ENCODE results near the gene ARL15.

The ARL15 gene

GRCh38 chr5:53878015-53878414, 432.4 kb downstream of the ARL15 start:
- in situ Hi-C loops (cut with MboI; ENCODE audit: low sequenced_read_pairs, unreplicated experiment) = no loop called here
- no peak for DNase-seq (ENCODE audit: low spot score)
- TF ChIP-seq, protein P1, sequence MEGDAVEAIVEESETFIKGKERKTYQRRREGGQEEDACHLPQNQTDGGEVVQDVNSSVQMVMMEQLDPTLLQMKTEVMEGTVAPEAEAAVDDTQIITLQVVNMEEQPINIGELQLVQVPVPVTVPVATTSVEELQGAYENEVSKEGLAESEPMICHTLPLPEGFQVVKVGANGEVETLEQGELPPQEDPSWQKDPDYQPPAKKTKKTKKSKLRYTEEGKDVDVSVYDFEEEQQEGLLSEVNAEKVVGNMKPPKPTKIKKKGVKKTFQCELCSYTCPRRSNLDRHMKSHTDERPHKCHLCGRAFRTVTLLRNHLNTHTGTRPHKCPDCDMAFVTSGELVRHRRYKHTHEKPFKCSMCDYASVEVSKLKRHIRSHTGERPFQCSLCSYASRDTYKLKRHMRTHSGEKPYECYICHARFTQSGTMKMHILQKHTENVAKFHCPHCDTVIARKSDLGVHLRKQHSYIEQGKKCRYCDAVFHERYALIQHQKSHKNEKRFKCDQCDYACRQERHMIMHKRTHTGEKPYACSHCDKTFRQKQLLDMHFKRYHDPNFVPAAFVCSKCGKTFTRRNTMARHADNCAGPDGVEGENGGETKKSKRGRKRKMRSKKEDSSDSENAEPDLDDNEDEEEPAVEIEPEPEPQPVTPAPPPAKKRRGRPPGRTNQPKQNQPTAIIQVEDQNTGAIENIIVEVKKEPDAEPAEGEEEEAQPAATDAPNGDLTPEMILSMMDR (IDR thresholded peaks at IDR 0.05; ENCODE audit: borderline replicate concordance, control extremely low read depth, extremely low read depth, insufficient read depth, missing control alignments) = no peak

DNA sequence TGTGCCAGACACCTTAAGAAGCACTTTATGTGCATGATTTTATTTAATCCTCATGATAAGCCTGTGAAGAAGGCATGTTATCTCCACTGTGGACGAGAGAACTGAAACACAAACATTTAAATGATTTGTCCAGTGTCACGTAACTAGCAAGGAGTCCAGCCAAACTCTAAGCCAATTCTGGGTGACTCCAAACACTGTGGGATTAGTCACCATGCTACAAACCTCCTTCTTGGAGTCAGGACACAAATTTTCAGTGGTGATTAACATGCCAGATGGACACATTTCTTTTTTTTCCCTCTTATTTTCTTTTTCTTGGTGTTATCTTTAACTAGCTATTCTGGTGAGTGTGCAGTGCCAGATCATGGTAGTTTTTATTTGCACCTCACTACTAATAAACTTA, 433.1 kb downstream of the ARL15 start:
- no peak for DNase-seq (ENCODE audit: low spot score)
- TF ChIP-seq, protein P1 (IDR thresholded peaks at IDR 0.05; ENCODE audit: borderline replicate concordance, control extremely low read depth, extremely low read depth, insufficient read depth, missing control alignments) = no peak
- in situ Hi-C loops (cut with MboI; ENCODE audit: low sequenced_read_pairs, unreplicated experiment) = no loop called here

- TF ChIP-seq, protein P1 (IDR thresholded peaks at IDR 0.05; ENCODE audit: borderline replicate concordance, control extremely low read depth, extremely low read depth, insufficient read depth, missing control alignments) = no peak
- in situ Hi-C loops (cut with MboI; ENCODE audit: low sequenced_read_pairs, unreplicated experiment) = no loop called here
- no peak for DNase-seq (ENCODE audit: low spot score)
Observed at GRCh38 chr5:53874409-53874808, 436.0 kb downstream of the ARL15 start.

DNA sequence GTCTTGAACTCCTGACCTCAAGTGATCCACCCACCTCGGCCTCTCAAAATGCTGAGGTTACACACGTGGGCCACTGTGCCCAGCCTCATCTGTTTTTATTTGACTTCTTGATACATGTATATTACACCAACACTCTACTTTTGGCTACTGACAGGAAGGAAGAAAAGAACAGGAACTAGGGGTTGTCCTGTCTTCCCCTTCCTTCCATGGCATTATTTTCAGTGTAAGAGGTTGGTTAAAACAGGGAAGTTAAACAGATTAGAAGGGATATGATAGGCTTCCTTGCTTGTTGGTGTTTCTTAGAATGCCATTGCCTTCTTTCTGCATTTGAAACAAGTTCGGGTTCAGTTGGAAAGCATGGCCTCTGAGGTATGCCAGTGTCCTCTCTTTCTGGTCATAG, 437.1 kb downstream of the ARL15 start:
- in situ Hi-C loops (cut with MboI; ENCODE audit: low sequenced_read_pairs, unreplicated experiment) = no loop called here
- DNase-seq (ENCODE audit: low spot score) = no peak
- TF ChIP-seq, protein P1 (IDR thresholded peaks at IDR 0.05; ENCODE audit: borderline replicate concordance, control extremely low read depth, extremely low read depth, insufficient read depth, missing control alignments) = no peak

DNA sequence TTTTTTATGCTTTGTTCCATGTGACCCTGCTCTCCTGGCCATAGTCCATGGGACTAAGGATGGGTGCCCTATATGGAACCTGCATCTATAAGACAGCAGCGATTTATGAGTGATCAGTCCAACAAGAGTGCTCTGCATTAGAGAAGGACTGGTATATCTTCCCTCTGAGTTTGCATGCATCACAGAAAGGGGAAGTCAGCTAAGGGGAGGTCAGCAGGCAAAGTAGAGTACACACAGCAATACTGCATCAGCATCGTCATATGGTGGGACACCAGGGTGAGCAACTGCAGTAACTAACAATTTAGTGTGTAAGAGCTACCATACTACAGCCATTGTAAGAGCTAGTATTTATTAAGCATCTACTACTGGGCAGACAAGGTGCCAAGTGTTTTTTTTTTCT, 438.6 kb downstream of the ARL15 start:
- no peak for DNase-seq (ENCODE audit: low spot score)
- TF ChIP-seq, protein P1 (IDR thresholded peaks at IDR 0.05; ENCODE audit: borderline replicate concordance, control extremely low read depth, extremely low read depth, insufficient read depth, missing control alignments) = no peak

GRCh38 chr5:53871050-53871449, 439.3 kb downstream of the ARL15 start:
- in situ Hi-C loops (cut with MboI; ENCODE audit: low sequenced_read_pairs, unreplicated experiment) = no loop called here
- no peak for DNase-seq (ENCODE audit: low spot score)
- TF ChIP-seq, protein P1 (IDR thresholded peaks at IDR 0.05; ENCODE audit: borderline replicate concordance, control extremely low read depth, extremely low read depth, insufficient read depth, missing control alignments) = no peak

More for the DNA sequence above, 438.6 kb downstream of the ARL15 start:
- in situ Hi-C loops (cut with MboI; ENCODE audit: low sequenced_read_pairs, unreplicated experiment) = no loop called here

Measured in GM13976 (cell line).